Neural crest cell (in vitro differentiated cells): ENCODE measurements around the gene STPG1. TPM values are rescaled to one million over a fixed set of nuclear protein-coding genes. Genes with fewer than 3 reads are reported as not detected.

Experiments used
- DNase-seq: peaks from one replicate; pipeline ENCODE4 v3.0.0; 2021; ENCODE audit warnings: low read depth, mixed read lengths, low spot score
- H3K27ac Mint-ChIP-seq: one replicate; pipeline ENCODE4 v1.8.0; 2021; ENCODE audit warnings: mild to moderate bottlenecking, mixed read lengths; ENCODE audit not compliant: unreplicated experiment
- H3K27me3 Mint-ChIP-seq: 2 replicates; pipeline ENCODE4 v1.8.0; 2021; ENCODE audit warnings: low read depth, mild to moderate bottlenecking, mixed read lengths
- H3K36me3 Mint-ChIP-seq: 2 replicates; pipeline ENCODE4 v1.8.0; 2021; ENCODE audit warnings: low read depth, mild to moderate bottlenecking, mixed read lengths
- H3K4me1 Mint-ChIP-seq: 2 replicates; pipeline ENCODE4 v1.8.0; 2021; ENCODE audit warnings: mixed read lengths
- H3K4me3 Mint-ChIP-seq: one replicate; pipeline ENCODE4 v1.8.0; 2021; ENCODE audit warnings: mild to moderate bottlenecking, mixed read lengths
- H3K9me3 Mint-ChIP-seq: 2 replicates; pipeline ENCODE4 v1.8.0; 2021; ENCODE audit warnings: mixed read lengths
- total RNA-seq: library from RNA; stranded (reverse); gene quantifications from 2 replicates; pipeline ENCODE4 v1.2.1, GENCODE V29; 2021
- TF ChIP-seq, protein P1 (sequence below): fragments of 200-600 bp; sonication (generic); conservative IDR thresholded peaks from 2 replicates; pipeline ENCODE4 v1.5.0; 2021; ENCODE audit warnings: antibody characterized with exemption, mild to moderate bottlenecking

STPG1 gene
- total RNA-seq, 1 donor from 2014 or later = 7.7 TPM

- H3K9me3 Mint-ChIP-seq = peaks cover 4% of the 10 kb centered on the region
- no peaks in the 10 kb centered on the region for H3K36me3 Mint-ChIP-seq
- no peak for DNase-seq
- H3K4me1 Mint-ChIP-seq = peaks cover 25% of the 10 kb centered on the region
- TF ChIP-seq, protein P1, sequence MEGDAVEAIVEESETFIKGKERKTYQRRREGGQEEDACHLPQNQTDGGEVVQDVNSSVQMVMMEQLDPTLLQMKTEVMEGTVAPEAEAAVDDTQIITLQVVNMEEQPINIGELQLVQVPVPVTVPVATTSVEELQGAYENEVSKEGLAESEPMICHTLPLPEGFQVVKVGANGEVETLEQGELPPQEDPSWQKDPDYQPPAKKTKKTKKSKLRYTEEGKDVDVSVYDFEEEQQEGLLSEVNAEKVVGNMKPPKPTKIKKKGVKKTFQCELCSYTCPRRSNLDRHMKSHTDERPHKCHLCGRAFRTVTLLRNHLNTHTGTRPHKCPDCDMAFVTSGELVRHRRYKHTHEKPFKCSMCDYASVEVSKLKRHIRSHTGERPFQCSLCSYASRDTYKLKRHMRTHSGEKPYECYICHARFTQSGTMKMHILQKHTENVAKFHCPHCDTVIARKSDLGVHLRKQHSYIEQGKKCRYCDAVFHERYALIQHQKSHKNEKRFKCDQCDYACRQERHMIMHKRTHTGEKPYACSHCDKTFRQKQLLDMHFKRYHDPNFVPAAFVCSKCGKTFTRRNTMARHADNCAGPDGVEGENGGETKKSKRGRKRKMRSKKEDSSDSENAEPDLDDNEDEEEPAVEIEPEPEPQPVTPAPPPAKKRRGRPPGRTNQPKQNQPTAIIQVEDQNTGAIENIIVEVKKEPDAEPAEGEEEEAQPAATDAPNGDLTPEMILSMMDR = no peak
- H3K27ac Mint-ChIP-seq = no peak overlapping the region
- no peak overlapping the region for H3K4me3 Mint-ChIP-seq
- peaks cover 3% of the 10 kb centered on the region for H3K27me3 Mint-ChIP-seq
Measured at GRCh38 chr1:24443241-24443656, 29.7 kb upstream of the STPG1 start.

DNA sequence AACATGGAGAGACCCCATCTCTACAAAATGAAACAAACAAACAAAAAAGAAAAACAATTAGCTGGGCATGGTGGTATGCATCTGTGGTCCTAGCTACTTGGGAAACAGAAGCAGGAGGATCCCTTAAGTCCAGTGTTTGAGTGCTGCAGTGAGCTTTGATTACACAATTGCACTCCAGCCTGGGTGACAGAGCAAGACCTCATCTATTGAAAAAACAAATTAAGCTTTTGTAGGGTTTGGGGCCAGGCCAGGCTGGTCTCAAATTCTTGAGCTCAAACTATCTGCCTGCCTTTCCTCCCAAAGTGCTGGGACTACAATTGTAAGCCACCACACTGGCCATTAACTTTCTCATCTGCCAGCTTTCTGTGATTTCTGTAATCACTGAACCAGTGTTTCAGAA, 29.2 kb upstream of the STPG1 start:
- Mint-ChIP-seq H3K27me3 (peaks cover 3% of the 10 kb centered on the region), H3K36me3 (no peaks in the 10 kb centered on the region), H3K4me3 (no peak overlapping the region), H3K4me1 (peaks cover 30% of the 10 kb centered on the region), H3K9me3 (peaks cover 4% of the 10 kb centered on the region), H3K27ac (no peak overlapping the region)
- no peak for DNase-seq
- TF ChIP-seq, protein P1 = no peak

DNA sequence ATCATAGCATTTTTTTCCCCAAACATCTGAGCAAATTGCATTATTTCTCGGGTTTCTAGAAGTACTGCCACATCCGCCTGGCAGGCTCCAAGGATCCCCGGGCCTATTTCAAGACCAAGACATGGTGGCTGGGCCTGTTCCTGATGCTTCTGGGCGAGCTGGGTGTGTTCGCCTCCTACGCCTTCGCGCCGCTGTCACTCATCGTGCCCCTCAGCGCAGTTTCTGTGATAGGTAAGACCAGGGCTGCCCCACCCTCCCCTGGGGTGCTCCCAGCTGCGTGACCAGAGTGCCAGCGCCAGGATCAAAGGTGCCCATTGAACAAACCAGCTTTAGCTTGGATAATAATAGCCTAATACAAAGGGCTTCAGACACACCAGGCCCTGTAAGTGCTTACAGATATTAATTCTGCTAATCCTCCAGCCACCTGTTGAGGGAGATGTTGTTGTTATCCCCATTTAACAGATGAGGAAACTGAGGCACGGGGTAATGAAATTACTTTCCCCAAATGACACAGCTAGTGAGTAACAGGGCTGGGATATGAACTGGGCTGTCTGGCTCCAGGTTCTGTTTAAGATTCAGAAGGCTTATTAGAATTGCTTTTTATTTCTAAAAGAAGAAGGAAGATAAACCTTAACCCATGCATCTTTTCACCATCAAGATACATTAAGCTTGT, 28.6 kb upstream of the STPG1 start:
- DNase-seq = no peak
- H3K27ac Mint-ChIP-seq = no peak overlapping the region
- peaks cover 34% of the 10 kb centered on the region for H3K4me1 Mint-ChIP-seq
- H3K27me3 Mint-ChIP-seq = peaks cover 3% of the 10 kb centered on the region
- TF ChIP-seq, protein P1 = no peak
- no peaks in the 10 kb centered on the region for H3K36me3 Mint-ChIP-seq
- peaks cover 4% of the 10 kb centered on the region for H3K9me3 Mint-ChIP-seq
- H3K4me3 Mint-ChIP-seq = no peak overlapping the region

DNA sequence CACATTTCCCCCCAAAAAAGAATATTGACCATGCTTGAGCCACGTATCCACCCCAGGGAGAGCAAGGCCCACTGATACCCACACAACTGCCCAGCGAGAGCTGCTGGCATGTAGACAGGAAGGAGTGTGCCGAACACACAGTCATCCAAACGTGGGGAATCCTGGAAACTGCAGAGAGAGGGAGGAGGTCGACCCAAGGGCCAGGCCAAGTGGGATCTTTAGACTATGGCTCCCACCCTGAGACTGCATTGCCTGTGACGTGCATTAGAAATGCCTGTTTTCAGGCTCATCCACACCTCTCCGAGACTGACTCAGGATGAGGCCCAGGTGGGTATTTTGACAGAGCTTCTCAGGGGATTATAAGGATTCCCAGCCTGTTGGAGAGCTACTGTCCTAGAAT, 27.9 kb upstream of the STPG1 start:
- peaks cover 3% of the 10 kb centered on the region for H3K27me3 Mint-ChIP-seq
- no peak overlapping the region for H3K27ac Mint-ChIP-seq
- no peak for DNase-seq
- no peaks in the 10 kb centered on the region for H3K36me3 Mint-ChIP-seq
- H3K4me3 Mint-ChIP-seq = no peak overlapping the region
- peaks cover 1% of the 10 kb centered on the region for H3K9me3 Mint-ChIP-seq
- peaks cover 34% of the 10 kb centered on the region for H3K4me1 Mint-ChIP-seq
- TF ChIP-seq, protein P1 = no peak

- H3K4me3 Mint-ChIP-seq = no peak overlapping the region
- H3K27me3 Mint-ChIP-seq = peaks cover 3% of the 10 kb centered on the region
- H3K4me1 Mint-ChIP-seq = peaks cover 45% of the 10 kb centered on the region
- H3K27ac Mint-ChIP-seq = no peak overlapping the region
- TF ChIP-seq, protein P1 = no peak
- no peaks in the 10 kb centered on the region for H3K36me3 Mint-ChIP-seq
- H3K9me3 Mint-ChIP-seq = no peaks in the 10 kb centered on the region
- no peak for DNase-seq
Measured at GRCh38 chr1:24440436-24440835, 26.9 kb upstream of the STPG1 start.
